Fibroblast of lung (primary cell): Measurements from ENCODE around the gene DPPA4.

ENCODE experiments used
- EZH2 ChIP-seq: IDR thresholded peaks from 2 replicates; pipeline ENCODE4 v1.5.1; 2012; ENCODE audit warnings: low read length, control low read depth, mild to moderate bottlenecking; ENCODE audit errors: missing control alignments
- TF ChIP-seq, protein P1 (sequence below), 2 donors: IDR thresholded peaks in 1 of 2; conservative IDR thresholded peaks in 1 of 2; 1 replicate in 1 of 2; 2 replicates in 1 of 2; pipeline ENCODE4 v1.5.1; 2011 to 2012; ENCODE audit warnings: low read length in 2 of 2, control low read depth in 1 of 2, inconsistent platforms in 1 of 2, low read depth in 1 of 2, mild to moderate bottlenecking in 1 of 2

GRCh38 chr3:109372639-109373038, 35.3 kb upstream of the DPPA4 start:
- TF ChIP-seq, protein P1, sequence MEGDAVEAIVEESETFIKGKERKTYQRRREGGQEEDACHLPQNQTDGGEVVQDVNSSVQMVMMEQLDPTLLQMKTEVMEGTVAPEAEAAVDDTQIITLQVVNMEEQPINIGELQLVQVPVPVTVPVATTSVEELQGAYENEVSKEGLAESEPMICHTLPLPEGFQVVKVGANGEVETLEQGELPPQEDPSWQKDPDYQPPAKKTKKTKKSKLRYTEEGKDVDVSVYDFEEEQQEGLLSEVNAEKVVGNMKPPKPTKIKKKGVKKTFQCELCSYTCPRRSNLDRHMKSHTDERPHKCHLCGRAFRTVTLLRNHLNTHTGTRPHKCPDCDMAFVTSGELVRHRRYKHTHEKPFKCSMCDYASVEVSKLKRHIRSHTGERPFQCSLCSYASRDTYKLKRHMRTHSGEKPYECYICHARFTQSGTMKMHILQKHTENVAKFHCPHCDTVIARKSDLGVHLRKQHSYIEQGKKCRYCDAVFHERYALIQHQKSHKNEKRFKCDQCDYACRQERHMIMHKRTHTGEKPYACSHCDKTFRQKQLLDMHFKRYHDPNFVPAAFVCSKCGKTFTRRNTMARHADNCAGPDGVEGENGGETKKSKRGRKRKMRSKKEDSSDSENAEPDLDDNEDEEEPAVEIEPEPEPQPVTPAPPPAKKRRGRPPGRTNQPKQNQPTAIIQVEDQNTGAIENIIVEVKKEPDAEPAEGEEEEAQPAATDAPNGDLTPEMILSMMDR (conservative IDR thresholded peaks at IDR 0.05 in 1 of 2, IDR thresholded peaks at IDR 0.05 in 1 of 2; ENCODE audit: low read depth in 1 of 2, low read length in 2 of 2): no peak
- no peak for TF ChIP-seq EZH2
